Keratinocyte (primary cell): ENCODE results near the gene RNLS. TPM values are rescaled to one million over a fixed set of nuclear protein-coding genes. Genes with fewer than 3 reads are reported as not detected.

Experiments used
- DNase-seq: peaks from one replicate; pipeline ENCODE4 v3.0.0-alpha.2; 2011; ENCODE audit warnings: low read depth, missing footprints, low spot score
- FAIRE-seq: peaks from 2 replicates; lab custom pipeline; 2011; peaks lifted over from hg19 to GRCh38; lab: Jason Lieb, UNC
- H2AFZ ChIP-seq: 2 replicates; pipeline ENCODE4 v1.6.0; 2012; ENCODE audit warnings: low read length, control low read depth, inconsistent platforms; ENCODE audit not compliant: control insufficient read depth
- H3K27ac ChIP-seq: 2 replicates; pipeline ENCODE4 v1.5.1; 2011; ENCODE audit warnings: low read length; ENCODE audit not compliant: control insufficient read depth, insufficient read depth
- H3K27me3 ChIP-seq: 3 replicates; pipeline ENCODE4 v1.6.0; 2011; ENCODE audit warnings: low read length; ENCODE audit not compliant: control insufficient read depth, insufficient read depth; ENCODE audit errors: extremely low read depth
- H3K36me3 ChIP-seq, 2 experiments: 2 replicates in 1 of 2; 3 replicates in 1 of 2; pipeline ENCODE4 v1.5.1; 2011; ENCODE audit warnings: low read length in 2 of 2, mild to moderate bottlenecking in 1 of 2; ENCODE audit not compliant: control insufficient read depth in 2 of 2, insufficient read depth in 2 of 2; ENCODE audit errors: extremely low read depth in 1 of 2
- H3K4me1 ChIP-seq: 3 replicates; pipeline ENCODE4 v1.5.1; 2011; ENCODE audit warnings: low read length; ENCODE audit not compliant: control insufficient read depth, insufficient read depth; ENCODE audit errors: extremely low read depth
- H3K4me2 ChIP-seq: 3 replicates; pipeline ENCODE4 v1.6.0; 2011; ENCODE audit warnings: low read depth, low read length; ENCODE audit not compliant: control insufficient read depth, insufficient read depth; ENCODE audit errors: extremely low read depth
- H3K4me3 ChIP-seq, 3 experiments: fragments of 200-600 bp in 1 of 3; sonication (generic) in 1 of 3; 2 replicates in 2 of 3; 3 replicates in 1 of 3; pipeline ENCODE4 v1.5.1; 2011 to 2016; ENCODE audit warnings: low read length in 3 of 3, mild to moderate bottlenecking in 3 of 3, control low read depth in 2 of 3, inconsistent platforms in 1 of 3, low read depth in 1 of 3, mixed read lengths in 1 of 3, mixed run types in 1 of 3, moderate library complexity in 1 of 3; ENCODE audit not compliant: control insufficient read depth in 2 of 3, insufficient read depth in 2 of 3; ENCODE audit errors: extremely low read depth in 1 of 3
- H3K79me2 ChIP-seq: 2 replicates; pipeline ENCODE4 v1.6.0; 2012; ENCODE audit warnings: low read length; ENCODE audit not compliant: control insufficient read depth, insufficient read depth
- H3K9ac ChIP-seq: 3 replicates; pipeline ENCODE4 v1.6.0; 2011; ENCODE audit warnings: low read length; ENCODE audit not compliant: control insufficient read depth, insufficient read depth; ENCODE audit errors: extremely low read depth
- H3K9me1 ChIP-seq: 3 replicates; pipeline ENCODE4 v1.6.0; 2011; ENCODE audit warnings: low read length; ENCODE audit not compliant: control insufficient read depth, insufficient read depth; ENCODE audit errors: extremely low read depth
- H3K9me3 ChIP-seq: 2 replicates; pipeline ENCODE4 v1.5.1; 2012; ENCODE audit warnings: low read depth, low read length; ENCODE audit not compliant: control insufficient read depth
- H4K20me1 ChIP-seq: 3 replicates; pipeline ENCODE4 v1.6.0; 2011; ENCODE audit warnings: low read length; ENCODE audit not compliant: control insufficient read depth, insufficient read depth; ENCODE audit errors: extremely low read depth
- EZH2 ChIP-seq: IDR thresholded peaks from one replicate; pipeline ENCODE4 v1.6.1; 2012; ENCODE audit warnings: inconsistent platforms, mild to moderate bottlenecking, low read length, moderate library complexity
- dilution Hi-C: fragments of 300-500 bp; cut with MboI; formaldehyde crosslinking; loops from one replicate; pipeline ENCODE4 v1.7.0; 2020; ENCODE audit warnings: low sequenced_read_pairs; ENCODE audit not compliant: extremely low pct_ligation_motif_present
- polyA plus RNA-seq, 5 experiments: library from polyadenylated mRNA; depleted of rRNA in 3 of 5; stranded (reverse) in 3 of 5; stranded (forward) in 1 of 5; unstranded in 1 of 5; fragments of >200 nt; gene quantifications; 1 replicate in 1 of 5; 2 replicates in 3 of 5; 3 replicates in 1 of 5; pipeline versions ENCODE4 v1.2.1 to v1.2.3, GENCODE V29; 2011 to 2012; ENCODE audit warnings: missing spikeins in 2 of 5, low read depth in 1 of 5, low replicate concordance in 1 of 5
- TF ChIP-seq, protein P1 (sequence below), 3 experiments: IDR thresholded peaks in 1 of 3; conservative IDR thresholded peaks in 1 of 3; optimal IDR thresholded peaks in 1 of 3; 2 replicates in 2 of 3; 3 replicates in 1 of 3; pipeline versions ENCODE3 to v1.5.1; 2011; ENCODE audit warnings: low read length in 3 of 3, mild to moderate bottlenecking in 3 of 3, moderate library complexity in 2 of 3, control low read depth in 1 of 3, inconsistent platforms in 1 of 3; ENCODE audit not compliant: insufficient read depth in 2 of 3; ENCODE audit errors: extremely low read depth in 1 of 3

The RNLS gene
- polyA plus RNA-seq, 1 donor (not counting 4 experiments of a cell fraction or from before 2014, with no cell fraction given) = 6.8 TPM

DNA sequence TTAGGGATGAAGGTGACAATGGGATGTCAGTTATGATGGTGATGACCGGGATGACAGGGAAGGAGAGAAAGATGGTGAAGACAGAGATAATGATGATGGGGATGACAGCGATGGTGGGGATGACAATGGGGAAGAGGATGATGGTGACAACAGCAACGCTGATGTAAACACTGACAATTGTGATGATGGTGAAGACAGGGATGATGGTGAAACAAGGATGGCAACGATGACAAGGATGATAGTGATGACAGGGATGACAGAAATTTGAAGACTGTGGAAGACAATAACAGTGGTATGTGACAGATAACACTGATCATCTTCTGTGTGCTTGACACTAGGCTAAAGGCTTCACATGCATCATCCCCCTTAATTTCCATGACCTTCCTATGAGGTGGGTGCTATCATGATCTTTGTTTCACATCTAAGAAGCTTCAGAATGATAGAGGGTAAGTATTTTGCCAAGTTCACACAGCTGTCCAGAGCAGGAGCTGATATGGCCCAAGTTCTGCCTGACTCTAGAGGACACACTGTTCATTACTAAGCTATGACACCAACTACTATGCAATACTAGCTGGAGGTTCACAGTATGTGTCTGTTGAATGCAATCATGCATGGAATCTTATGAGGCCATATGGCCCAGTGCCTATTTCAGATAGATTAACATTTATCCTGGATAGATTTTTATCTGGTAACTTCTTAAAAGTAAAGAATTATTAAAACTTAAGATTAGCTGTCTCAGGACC lies 105.6 kb downstream of the RNLS start:
- H3K27ac ChIP-seq = peak overlapping the region; percentile 63
- H3K79me2 ChIP-seq = no peaks in the 10 kb centered on the region
- H3K9me1 ChIP-seq = no peaks in the 10 kb centered on the region
- no peaks in the 10 kb centered on the region for H3K9me3 ChIP-seq
- dilution Hi-C loops = no loop called here
- TF ChIP-seq, protein P1, sequence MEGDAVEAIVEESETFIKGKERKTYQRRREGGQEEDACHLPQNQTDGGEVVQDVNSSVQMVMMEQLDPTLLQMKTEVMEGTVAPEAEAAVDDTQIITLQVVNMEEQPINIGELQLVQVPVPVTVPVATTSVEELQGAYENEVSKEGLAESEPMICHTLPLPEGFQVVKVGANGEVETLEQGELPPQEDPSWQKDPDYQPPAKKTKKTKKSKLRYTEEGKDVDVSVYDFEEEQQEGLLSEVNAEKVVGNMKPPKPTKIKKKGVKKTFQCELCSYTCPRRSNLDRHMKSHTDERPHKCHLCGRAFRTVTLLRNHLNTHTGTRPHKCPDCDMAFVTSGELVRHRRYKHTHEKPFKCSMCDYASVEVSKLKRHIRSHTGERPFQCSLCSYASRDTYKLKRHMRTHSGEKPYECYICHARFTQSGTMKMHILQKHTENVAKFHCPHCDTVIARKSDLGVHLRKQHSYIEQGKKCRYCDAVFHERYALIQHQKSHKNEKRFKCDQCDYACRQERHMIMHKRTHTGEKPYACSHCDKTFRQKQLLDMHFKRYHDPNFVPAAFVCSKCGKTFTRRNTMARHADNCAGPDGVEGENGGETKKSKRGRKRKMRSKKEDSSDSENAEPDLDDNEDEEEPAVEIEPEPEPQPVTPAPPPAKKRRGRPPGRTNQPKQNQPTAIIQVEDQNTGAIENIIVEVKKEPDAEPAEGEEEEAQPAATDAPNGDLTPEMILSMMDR (optimal IDR thresholded peaks at IDR 0.05 in 1 of 3, IDR thresholded peaks at IDR 0.05 in 1 of 3, conservative IDR thresholded peaks at IDR 0.05 in 1 of 3; ENCODE audit: extremely low read depth in 1 of 3, insufficient read depth in 2 of 3, low read length in 3 of 3) = no peak
- no peak for TF ChIP-seq EZH2
- FAIRE-seq (peak; percentile 73), DNase-seq (no peak)
- no peak overlapping the region for H2AFZ ChIP-seq
- no peak overlapping the region for H3K9ac ChIP-seq
- no peaks in the 10 kb centered on the region for H4K20me1 ChIP-seq
- peaks cover 28% of the 10 kb centered on the region for H3K4me1 ChIP-seq
- H3K4me2 ChIP-seq = peak overlapping the region; percentile 74
- H3K36me3 ChIP-seq = no peaks in the 10 kb centered on the region
- no peaks in the 10 kb centered on the region for H3K27me3 ChIP-seq
- H3K4me3 ChIP-seq = no peak overlapping the region

- no peaks in the 10 kb centered on the region for H3K79me2 ChIP-seq
- H2AFZ ChIP-seq = no peak overlapping the region
- no peak for FAIRE-seq
- dilution Hi-C loops = no loop called here
- H3K9me3 ChIP-seq = no peaks in the 10 kb centered on the region
- TF ChIP-seq, protein P1 (optimal IDR thresholded peaks at IDR 0.05 in 1 of 3, IDR thresholded peaks at IDR 0.05 in 1 of 3, conservative IDR thresholded peaks at IDR 0.05 in 1 of 3; ENCODE audit: extremely low read depth in 1 of 3, insufficient read depth in 2 of 3, low read length in 3 of 3) = no peak
- TF ChIP-seq EZH2 = no peak
- no peaks in the 10 kb centered on the region for H4K20me1 ChIP-seq
- peak overlapping the region; percentile 28 for H3K4me2 ChIP-seq
- DNase-seq = no peak
- no peak overlapping the region for H3K4me3 ChIP-seq
- H3K36me3 ChIP-seq = no peaks in the 10 kb centered on the region
- H3K27ac ChIP-seq = peak overlapping the region; percentile 54
- peak overlapping the region; percentile 44 for H3K9ac ChIP-seq
- H3K27me3 ChIP-seq = no peaks in the 10 kb centered on the region
- H3K9me1 ChIP-seq = no peaks in the 10 kb centered on the region
- peaks cover 28% of the 10 kb centered on the region for H3K4me1 ChIP-seq
These were observed 108.0 kb downstream of the RNLS start for GRCh38 chr10:88474884-88475844.
